ENCODE measurements around the gene SEC14L5.

SEC14L5 gene

DNA sequence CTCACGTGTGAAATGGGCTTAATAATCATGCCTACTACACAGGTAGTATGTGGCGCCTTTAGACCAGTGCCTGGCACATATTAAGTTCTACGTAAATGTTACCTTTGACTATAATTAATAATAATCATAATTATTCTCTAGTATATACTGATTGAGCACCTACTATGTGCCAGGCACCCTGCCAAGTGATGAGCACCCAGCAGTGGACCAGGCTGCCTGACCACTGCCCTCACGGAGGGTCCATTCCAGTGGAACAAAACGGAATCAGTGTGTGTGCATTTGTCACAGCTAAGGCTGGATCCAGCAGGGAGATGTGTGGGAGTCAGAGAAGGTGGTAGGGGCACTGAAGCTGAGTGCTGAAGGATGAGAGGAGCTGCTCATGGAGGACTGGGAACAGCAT, 30.5 kb downstream of the SEC14L5 start:
- DNase-seq, result no peak

DNA sequence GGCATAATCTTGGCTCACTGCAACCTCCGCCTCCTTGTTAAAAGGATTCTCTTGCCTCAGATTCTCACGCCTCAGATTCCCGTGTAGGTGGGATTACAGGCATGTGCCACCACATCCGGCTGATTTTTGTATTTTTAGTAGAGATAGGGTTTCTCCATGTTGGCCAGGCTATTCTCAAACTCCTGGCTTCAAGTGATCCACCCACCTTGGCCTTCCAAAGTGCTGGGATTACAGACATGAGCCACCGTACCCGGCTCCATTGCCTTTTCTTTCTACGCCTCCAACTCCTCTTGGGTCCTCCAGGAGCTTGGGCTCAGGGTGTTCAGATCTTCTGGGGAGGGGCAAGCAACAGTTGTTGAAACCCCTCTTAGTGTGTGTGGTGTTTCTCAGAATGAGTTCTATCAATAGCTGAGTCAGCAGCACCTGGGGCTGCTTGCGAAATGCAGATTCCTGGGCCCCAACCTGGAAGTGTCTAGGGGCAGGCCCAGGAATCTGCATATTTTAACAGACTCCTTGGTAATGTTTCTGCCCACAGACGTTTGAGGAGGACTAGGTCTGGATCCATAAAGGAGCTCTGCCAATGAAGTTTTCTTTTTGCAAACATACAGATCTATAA, 31.4 kb downstream of the SEC14L5 start:
- DNase-seq, result no peak

DNA sequence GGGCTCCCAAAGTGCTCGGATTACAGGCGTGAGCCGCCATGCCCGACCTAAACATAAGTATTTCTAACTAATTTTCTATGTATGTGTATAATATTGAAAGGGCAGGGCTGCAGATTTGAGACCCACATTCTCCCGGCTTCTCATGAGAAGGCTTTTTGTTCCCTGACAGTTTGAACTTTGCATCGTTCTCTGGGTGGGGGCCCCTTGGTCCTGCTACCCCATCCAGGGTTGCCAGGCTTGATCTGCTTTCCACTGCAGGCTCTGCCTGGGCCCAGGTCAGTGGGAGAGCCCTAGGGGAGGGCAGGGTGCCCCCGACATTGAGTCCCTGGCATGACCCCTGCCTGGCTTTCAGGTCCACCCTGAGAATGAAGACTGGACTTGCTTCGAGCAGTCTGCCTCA, 32.3 kb downstream of the SEC14L5 start:
- no peak for DNase-seq

DNA sequence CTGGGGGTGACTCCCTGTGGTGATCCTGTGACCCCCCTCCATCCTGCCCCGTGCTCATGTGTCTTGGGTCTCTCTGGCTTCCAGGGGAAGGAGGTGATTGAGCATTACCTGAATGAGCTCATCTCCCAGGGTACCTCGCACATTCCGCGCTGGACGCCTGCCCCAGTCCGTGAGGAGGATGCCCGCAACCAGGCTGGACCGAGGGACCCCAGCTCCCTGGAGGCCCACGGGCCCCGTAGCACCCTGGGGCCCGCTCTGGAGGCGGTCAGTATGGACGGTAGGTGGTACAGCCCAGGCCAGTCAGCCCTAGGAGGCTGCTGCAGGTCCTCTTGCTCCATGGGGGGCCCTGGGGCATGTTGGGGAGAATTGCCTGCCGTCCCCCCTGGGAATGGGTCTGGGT, 33.6 kb downstream of the SEC14L5 start:
- no peak for DNase-seq

DNA sequence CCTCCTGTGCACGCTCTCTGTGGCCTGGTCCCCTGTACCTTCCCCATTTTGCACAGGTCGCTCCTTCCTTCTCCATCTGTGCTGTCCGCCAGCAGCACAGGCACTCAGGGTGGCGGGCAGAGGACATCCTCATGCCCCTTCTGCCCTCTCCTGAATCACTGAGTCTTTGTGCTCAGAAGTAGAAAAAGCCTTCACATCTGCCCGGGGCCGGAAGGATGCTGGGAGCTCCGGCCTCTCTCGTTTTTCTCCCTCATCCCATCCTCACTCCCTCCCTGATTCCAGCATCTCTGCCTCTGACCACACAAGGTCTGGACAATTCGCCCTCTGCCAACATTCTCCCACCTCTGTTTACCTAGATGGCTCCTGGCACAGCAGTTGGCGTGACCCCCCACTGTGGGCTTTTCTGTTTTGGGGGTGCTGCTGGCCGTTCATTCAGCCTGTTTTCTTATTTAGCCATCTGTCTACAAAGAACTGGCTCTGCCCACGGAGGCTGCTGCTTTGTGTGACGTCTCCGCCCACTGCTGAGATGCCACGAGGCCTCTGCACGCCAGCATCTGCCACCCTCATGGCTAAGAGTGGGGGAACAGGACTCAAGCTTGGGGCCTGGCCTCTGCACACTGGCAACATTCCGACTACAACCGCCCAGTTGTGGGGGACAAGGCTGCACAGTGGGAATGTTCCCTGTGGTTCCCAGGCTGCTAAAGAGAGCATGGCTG, 36.7 kb downstream of the SEC14L5 start:
- DNase-seq, result no peak

DNA sequence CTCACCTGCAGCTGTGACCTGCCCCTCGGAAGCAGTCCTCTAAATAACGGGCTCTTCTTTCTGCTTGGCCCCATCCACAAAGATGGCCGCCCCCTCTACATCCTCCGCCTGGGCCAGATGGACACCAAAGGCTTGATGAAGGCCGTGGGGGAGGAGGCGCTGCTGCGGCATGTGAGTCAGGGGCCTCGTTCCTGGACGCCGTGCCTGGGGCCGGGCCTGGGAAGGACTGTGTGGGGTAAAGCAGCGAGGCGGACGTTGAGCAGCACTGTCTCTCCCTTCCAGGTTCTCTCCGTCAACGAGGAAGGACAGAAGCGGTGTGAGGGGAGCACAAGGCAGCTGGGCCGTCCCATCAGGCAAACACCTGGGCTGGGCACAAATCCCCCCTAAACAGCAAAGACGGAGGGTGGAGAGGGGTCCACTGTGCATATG, 42.5 kb downstream of the SEC14L5 start:
- DNase-seq, result no peak

DNA sequence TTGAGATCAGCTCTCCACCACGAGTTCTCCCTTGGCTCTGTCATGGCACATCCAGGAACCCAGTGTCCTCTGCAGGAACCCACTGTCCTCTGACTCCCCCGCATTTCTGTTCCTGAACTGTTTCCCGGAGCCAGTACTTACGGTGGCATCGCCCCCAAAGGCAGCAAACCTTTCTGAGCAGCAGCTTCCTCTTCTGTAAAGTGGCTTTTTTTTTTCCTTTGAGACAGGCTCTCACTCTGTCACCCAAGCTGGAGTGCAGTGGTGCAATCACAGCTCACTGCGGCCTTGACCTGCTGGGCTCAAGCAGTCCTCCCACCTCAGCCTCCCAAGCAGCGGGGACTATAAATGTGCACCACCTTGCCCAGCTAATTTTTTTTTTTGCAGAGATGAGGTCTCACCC, 43.4 kb downstream of the SEC14L5 start:
- DNase-seq, result no peak

DNA sequence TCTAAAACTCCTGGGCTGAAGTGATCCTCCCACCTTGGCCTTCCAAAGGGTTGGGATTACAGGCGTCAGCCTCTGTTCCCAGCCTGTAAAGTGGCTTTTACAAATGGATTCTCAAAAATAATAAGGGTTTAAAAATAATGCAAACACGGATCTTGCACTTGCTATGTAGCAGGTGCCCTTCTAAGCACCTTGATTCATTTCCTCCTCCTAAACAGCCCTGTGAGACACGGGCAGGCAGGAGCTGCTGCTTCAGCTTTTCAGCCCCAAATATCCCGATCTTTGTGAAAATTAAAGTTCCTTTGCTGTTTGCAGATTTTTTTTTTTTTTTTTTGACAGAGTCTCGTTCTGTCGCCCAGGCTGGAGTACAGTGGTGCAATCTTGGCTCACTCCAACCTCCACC, 43.9 kb downstream of the SEC14L5 start:
- no peak for DNase-seq

DNA sequence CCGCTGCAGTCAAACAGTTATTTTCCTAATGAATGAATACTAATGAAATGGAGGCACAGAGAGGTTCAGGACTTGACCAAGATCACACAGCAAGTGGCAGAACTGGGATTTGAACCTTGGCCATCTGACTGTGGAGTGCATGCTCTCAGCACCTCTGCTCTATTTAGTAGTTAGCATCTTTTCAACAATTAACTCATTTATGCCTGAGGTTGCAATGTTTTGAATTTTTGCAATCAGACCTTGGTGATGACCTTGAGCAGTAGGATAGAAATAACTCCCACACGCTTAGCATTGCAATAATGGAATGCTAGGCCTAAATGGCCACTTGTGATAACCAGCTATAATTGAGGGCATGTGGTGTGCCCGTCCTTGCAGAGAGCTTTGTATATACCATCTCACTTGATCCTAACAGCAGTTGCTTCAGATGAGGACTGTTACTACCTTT, 44.6 kb downstream of the SEC14L5 start:
- no peak for DNase-seq

DNA sequence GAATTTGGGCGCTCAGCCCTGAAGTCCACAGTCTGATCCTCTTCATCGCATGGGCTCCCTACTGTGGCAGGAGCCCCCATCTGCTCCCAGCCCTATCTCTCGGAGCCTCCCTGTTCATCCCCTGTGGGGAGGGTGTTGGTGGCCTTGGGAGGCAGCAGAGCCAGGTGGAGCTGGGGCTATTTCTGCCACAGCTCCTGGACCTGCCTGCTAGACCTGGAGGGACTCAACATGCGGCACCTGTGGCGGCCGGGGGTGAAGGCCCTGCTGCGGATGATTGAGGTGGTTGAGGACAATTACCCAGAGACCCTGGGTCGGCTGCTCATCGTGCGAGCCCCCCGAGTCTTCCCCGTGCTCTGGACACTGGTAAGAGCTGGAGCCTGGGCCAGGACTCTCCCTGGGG, 45.1 kb downstream of the SEC14L5 start:
- no peak for DNase-seq

DNA sequence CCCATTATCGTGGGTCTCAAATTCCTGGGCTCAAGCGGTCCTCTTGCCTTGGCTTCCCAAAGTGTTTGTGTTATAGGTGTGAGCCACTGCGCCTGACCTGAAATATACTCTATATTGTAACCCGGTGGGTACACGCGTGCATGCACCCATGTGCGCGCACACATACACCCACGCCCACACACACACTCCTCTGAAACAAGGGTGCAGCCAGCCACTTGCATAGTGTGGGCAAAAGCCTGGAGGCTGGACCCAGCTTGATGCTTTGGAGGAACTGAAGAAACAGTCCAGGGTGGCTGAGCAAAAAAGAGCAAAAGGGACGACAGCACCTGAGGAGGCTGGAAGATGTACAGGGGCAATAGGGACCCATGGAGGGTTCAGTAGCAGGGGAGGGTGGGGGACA, 45.7 kb downstream of the SEC14L5 start:
- DNase-seq, result no peak

DNA sequence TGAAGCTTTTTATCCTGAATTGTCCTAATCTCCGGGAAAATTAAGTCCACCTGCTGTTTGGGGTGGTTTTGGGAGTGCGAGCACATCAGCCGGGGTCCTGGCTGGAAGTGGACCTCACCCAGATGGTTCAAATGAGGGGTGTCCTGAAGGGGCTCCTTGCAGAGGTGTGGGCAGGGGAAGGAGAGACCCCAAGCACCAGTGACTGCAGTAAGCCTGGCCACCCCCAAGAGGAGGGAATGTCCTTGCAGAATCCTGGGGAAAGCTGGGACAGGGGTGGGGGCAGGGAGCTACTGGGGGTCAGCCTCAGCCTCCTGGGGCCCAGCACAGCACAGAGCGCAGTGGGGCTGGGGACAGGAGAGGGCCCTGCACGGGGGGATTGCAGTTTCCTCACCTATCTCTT, 46.2 kb downstream of the SEC14L5 start:
- no peak for DNase-seq

DNA sequence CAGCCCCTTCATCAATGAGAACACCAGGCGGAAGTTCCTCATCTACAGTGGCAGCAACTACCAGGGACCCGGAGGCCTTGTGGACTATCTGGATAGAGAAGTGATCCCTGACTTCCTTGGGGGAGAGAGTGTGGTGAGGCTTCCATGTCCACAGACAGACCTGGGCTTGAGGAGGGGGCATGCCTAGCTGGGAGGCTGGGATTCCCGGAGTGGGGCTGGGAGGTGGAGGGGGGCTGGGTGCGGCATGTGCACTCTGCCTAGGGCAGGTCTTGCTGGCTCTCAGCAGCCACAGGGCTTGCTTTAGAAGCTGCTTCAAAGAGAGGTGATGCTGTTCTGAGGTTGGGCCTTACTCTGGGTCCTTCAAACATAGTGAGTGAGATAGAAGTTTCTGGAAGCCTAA, 47.8 kb downstream of the SEC14L5 start:
- DNase-seq, result no peak

DNA sequence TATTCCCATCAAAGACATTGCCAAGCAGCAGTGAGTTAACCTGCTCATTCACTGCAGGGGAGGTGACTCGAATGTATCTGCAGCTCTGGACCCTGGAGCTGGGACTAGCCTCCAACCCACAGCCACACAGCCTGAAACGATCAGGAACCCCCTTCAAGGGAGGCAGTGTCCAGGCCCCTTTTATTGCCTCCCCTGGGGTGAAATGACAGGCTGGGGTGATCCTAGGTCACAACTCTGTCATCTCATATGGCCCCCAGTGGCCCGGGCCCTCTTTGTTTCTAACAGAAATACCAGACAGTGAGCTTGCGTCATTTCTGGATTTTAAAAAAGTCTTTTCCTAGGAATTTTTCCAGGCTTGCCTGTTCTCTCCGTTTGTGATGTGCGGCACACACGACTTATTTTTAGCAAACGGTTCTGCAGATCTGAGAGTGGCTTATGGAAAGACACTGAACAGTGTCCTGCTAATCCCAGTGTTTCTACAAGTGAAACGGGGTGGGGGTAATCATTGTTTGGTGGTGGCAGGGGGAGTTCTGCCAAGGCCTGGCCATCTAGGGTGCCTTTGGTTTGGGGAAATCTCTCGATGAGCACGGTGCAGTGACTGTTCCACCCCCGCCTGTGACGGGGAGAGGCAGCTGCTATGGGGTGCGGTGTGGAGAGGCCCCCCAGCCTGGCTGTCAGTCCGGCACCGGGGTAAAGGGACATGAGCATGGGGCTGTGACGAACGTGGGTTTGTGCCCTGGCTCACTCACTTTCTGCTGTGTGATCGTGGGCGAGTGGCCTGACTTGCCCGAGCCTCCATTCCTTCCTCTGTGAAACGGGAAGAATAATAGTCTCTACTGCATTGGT, 48.4 kb downstream of the SEC14L5 start:
- no peak for DNase-seq

DNA sequence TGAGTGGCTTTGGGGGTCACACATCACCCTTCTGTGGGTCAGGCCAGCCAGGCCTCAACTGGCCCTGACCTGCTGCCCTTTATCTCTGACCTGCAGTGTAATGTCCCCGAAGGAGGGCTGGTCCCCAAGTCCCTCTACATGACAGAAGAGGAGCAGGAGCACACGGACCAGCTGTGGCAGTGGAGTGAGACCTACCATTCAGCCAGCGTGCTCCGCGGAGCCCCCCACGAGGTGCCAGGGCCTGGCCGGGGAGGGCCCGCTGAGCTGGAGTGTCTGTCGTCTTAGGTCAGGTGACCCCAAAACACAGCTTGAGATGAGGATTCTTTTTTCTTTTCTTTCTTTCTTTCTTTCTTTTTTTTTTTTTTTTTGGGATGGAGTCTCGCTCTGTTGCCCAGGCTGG, 49.1 kb downstream of the SEC14L5 start:
- no peak for DNase-seq

DNA sequence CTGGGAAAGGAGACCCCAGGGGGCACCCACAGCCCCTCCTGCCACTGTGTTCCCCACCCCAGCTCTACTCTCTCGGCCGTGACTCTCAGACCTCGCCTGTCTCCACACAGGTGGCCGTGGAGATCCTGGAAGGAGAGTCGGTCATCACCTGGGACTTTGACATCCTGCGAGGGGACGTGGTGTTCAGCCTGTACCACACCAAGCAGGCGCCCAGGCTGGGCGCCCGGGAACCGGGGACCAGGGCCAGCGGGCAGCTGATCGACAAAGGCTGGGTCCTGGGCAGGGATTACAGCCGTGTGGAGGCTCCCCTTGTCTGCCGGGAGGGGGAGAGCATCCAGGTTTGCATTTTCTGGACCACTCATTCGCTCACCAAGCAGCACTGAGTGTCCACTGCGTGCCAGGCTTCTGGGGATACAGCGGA, 50.2 kb downstream of the SEC14L5 start:
- DNase-seq, result no peak

DNA sequence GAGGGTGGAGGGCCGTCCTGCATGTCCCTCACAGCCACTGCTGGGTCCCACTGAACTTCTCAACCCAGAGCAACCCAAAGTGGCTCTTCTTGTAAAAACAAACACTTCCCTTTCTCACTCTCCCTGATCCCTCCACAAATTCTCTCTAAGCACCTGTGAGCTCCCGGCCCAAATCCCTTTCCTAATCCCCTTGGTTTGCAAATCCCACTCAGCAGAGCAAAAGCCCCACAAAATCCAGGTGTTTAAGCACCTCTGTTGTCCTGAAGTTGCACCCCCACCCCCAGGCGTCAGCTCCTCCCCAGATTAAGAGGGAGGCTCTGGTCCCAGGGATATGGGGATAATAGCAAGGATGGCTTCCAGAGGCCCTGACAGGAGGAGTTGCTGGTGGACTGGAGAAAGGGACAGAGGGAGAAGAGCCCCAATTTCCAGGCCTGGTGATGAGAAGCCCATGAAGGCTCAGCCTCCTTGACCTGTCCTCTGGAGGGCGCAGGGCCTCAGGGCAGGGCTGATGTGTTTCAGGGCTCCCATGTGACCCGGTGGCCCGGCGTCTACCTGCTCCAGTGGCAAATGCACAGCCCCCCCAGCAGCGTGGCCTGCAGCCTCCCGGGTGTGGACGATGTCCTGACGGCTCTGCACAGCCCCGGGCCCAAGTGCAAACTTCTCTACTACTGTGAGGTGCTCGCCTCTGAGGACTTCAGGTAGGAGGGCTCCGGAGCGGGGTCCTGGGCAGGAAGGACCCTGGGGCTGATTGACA, 52.6 kb downstream of the SEC14L5 start:
- DNase-seq, result no peak

DNA sequence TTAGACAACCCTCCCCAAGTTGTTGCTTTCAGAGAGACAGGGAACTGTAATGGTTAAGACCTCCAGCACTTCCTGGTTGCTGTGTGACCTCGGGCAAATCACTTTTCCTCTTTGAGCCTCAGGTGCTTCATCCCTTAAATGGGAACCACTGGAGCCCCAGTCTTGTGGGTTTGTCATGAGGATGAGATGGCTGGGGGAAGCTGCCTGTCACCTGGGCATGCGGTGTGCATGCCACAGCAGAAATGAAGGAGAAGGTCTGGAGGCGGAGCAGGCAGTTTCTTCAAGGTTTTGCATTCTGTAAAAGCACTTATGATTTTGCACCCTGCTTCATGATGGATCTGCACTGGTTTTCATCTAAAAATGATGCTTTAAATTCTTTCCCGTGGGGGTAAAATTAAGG, 53.5 kb downstream of the SEC14L5 start:
- no peak for DNase-seq

DNA sequence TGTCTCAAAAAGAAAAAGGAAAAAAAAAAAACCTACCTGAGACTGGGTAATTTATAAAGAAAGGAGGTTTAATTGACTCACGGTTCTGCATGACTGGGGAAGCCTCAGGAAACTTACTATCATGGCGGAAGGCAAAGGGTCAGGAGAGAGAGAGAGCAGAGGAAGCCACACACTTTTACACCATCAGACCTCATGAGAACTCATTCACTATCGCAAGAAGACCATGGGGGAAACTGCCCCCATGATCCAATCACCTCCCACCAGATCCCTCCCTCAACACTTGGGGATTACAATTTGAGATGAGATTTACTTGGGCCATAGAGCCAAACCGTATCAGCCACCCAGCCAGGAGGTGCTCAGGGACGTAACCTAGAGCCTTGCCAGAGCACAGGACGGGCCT, 54.8 kb downstream of the SEC14L5 start:
- no peak for DNase-seq

DNA sequence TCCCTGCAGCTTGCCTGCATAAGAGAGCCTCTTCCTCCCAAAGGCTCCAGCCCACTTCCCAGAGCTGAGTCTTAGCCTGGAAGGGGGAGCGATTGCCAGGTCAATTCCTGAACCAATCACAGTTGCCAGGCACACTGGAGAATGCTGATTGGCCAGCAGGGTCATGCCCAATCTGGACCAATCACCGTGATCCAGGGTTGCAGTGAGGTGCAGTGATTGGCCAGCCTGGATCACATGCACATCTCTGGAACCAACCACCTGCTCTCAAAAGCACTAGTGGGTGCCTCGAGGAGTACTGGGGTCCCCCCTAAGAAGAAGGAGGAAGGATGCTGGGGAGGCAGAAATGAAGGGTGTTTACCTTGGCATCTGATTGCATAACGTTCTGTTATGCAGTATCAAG, 57.2 kb downstream of the SEC14L5 start:
- no peak for DNase-seq

DNA sequence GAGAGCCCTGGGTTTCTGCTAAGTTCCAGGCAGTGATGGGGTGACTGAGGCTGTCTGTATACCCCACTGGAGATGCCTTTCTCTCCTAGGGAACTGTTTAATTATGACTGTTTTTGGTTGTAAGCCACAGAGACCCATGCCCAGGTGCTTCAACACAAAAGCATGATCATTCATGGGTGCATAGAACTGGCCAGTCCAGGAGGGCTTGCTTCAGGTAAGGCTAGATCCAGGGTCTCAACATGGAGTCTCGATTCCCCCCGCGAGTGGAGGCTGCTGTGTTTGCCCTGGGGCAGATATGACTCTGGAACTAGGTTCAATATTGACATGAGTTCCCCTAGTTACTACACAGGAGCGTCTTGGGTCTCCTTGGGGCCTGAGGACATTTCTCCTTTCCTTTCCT, 57.8 kb downstream of the SEC14L5 start:
- no peak for DNase-seq

DNA sequence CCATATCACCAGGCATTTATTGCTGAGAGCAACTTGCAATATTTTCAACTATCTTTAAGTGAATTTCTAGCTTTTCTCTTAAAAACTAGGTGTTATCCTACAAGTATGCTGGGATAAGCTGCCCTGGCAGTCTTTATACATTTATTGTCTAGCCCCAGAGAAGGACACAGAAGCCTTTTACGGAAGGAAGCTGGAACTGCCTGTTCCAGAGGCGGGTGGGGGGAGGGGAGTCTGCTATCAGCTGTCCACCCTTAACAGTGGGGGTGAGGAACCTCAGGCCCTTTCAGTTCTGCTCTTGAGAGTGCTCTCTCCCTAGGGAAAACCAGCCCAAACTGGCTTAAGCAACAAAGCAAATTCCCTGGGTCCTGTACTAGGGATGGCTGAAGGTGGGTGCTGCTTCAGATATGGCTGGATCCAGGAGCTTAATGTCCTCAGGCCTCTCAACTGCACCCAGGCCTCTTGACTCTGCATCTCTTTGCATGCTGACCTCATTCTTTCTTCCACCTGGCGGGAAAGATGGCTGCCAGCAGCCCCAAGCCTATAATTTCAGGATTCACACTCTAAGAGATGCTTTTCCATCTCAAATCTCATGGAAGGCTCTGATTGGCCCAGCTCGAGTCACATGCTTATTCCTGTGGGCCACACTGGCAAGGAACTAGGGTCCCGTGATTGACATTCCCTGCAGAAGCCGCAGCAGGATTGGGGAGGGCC, 59.0 kb downstream of the SEC14L5 start:
- DNase-seq, result no peak

DNA sequence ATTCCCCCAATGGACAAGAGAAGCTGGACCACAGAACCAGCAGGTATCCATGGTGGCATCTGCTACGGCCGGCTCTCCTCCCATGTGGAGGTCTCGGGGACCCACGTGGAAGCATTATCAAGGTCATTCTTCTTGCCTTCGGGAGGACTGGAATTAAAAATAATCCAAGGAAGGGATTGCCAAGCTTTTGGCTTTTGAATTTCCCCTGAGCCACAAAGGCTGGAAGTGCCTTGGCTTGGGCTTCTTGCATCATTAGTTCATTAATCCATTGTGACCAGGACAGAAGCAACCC, 59.5 kb downstream of the SEC14L5 start:
- no peak for DNase-seq
